Measurements from ENCODE around the gene EED.

Gene EED

GRCh38 chr11:86244522-86245368 is at the start of gene EED:
EED (plus strand) TSS chr11:86244753; CDS start chr11:86245230, 477 bp downstream.
- no peaks in the 10 kb centered on the region for H3K27me3 ChIP-seq (ENCODE audit: insufficient read depth, low read length)

GRCh38 chr11:86194998-86195397 is 49.6 kb upstream of the EED start:
- Histone ChIP-seq H3K4me1 (ENCODE audit: insufficient read depth, low read length) (peaks cover 3% of the 10 kb centered on the region), H3K36me3 (ENCODE audit: insufficient read depth, low read length) (no peaks in the 10 kb centered on the region), H3K4me3 (ENCODE audit: low read length) (no peak overlapping the region), H3K27me3 (ENCODE audit: insufficient read depth, low read length) (peaks cover 9% of the 10 kb centered on the region), H2AFZ (ENCODE audit: low read depth, low read length) (no peak overlapping the region), H3K9me3 (ENCODE audit: low read length) (no peaks in the 10 kb centered on the region)

More at GRCh38 chr11:86244522-86245368, at the start of gene EED:
- Histone ChIP-seq H3K4me3 (ENCODE audit: low read length) (peak within 1 kb of the TSS; percentile 70), H3K36me3 (ENCODE audit: insufficient read depth, low read length) (no peaks in the 10 kb centered on the region), H3K4me1 (ENCODE audit: insufficient read depth, low read length) (peaks cover 19% of the 10 kb centered on the region), H2AFZ (ENCODE audit: low read depth, low read length) (peak within 1 kb of the TSS; percentile 79), H3K9me3 (ENCODE audit: low read length) (no peaks in the 10 kb centered on the region)

GRCh38 chr11:86196085-86196696 is 48.4 kb upstream of the EED start:
- Histone ChIP-seq H2AFZ (ENCODE audit: low read depth, low read length) (no peak overlapping the region), H3K36me3 (ENCODE audit: insufficient read depth, low read length) (no peaks in the 10 kb centered on the region), H3K4me1 (ENCODE audit: insufficient read depth, low read length) (peaks cover 3% of the 10 kb centered on the region), H3K27me3 (ENCODE audit: insufficient read depth, low read length) (peaks cover 14% of the 10 kb centered on the region), H3K4me3 (ENCODE audit: low read length) (no peak overlapping the region), H3K9me3 (ENCODE audit: low read length) (no peaks in the 10 kb centered on the region)

- no peaks in the 10 kb centered on the region for H3K9me3 ChIP-seq (ENCODE audit: low read length)
- H3K27me3 ChIP-seq (ENCODE audit: insufficient read depth, low read length), result peaks cover 15% of the 10 kb centered on the region
- H2AFZ ChIP-seq (ENCODE audit: low read depth, low read length), result no peak overlapping the region
- H3K36me3 ChIP-seq (ENCODE audit: insufficient read depth, low read length), result no peaks in the 10 kb centered on the region
- H3K4me3 ChIP-seq (ENCODE audit: low read length), result no peak overlapping the region
- peaks cover 3% of the 10 kb centered on the region for H3K4me1 ChIP-seq (ENCODE audit: insufficient read depth, low read length)
Observed at GRCh38 chr11:86196913-86197312, 47.6 kb upstream of the EED start.

GRCh38 chr11:86197448-86197847 is 47.1 kb upstream of the EED start:
- peaks cover 1% of the 10 kb centered on the region for H3K4me1 ChIP-seq (ENCODE audit: insufficient read depth, low read length)
- no peak overlapping the region for H2AFZ ChIP-seq (ENCODE audit: low read depth, low read length)
- H3K9me3 ChIP-seq (ENCODE audit: low read length), result no peaks in the 10 kb centered on the region
- peaks cover 15% of the 10 kb centered on the region for H3K27me3 ChIP-seq (ENCODE audit: insufficient read depth, low read length)
- H3K4me3 ChIP-seq (ENCODE audit: low read length), result no peak overlapping the region
- no peaks in the 10 kb centered on the region for H3K36me3 ChIP-seq (ENCODE audit: insufficient read depth, low read length)

- Histone ChIP-seq H3K4me3 (ENCODE audit: low read length) (no peak overlapping the region), H3K9me3 (ENCODE audit: low read length) (no peaks in the 10 kb centered on the region), H3K36me3 (ENCODE audit: insufficient read depth, low read length) (no peaks in the 10 kb centered on the region), H3K27me3 (ENCODE audit: insufficient read depth, low read length) (peaks cover 15% of the 10 kb centered on the region), H3K4me1 (ENCODE audit: insufficient read depth, low read length) (no peaks in the 10 kb centered on the region), H2AFZ (ENCODE audit: low read depth, low read length) (no peak overlapping the region)
Observed at GRCh38 chr11:86198139-86198538, 46.4 kb upstream of the EED start.

- Histone ChIP-seq H3K9me3 (ENCODE audit: low read length) (no peaks in the 10 kb centered on the region), H3K4me1 (ENCODE audit: insufficient read depth, low read length) (no peaks in the 10 kb centered on the region), H3K36me3 (ENCODE audit: insufficient read depth, low read length) (no peaks in the 10 kb centered on the region), H3K27me3 (ENCODE audit: insufficient read depth, low read length) (peaks cover 15% of the 10 kb centered on the region), H3K4me3 (ENCODE audit: low read length) (no peak overlapping the region), H2AFZ (ENCODE audit: low read depth, low read length) (no peak overlapping the region)
Observed at GRCh38 chr11:86199354-86199753, 45.2 kb upstream of the EED start.

GRCh38 chr11:86201371-86201884 is 43.1 kb upstream of the EED start:
- no peaks in the 10 kb centered on the region for H3K36me3 ChIP-seq (ENCODE audit: insufficient read depth, low read length)
- H2AFZ ChIP-seq (ENCODE audit: low read depth, low read length), result no peak overlapping the region
- H3K9me3 ChIP-seq (ENCODE audit: low read length), result no peaks in the 10 kb centered on the region
- H3K4me3 ChIP-seq (ENCODE audit: low read length), result no peak overlapping the region
- peaks cover 13% of the 10 kb centered on the region for H3K27me3 ChIP-seq (ENCODE audit: insufficient read depth, low read length)
- no peaks in the 10 kb centered on the region for H3K4me1 ChIP-seq (ENCODE audit: insufficient read depth, low read length)

GRCh38 chr11:86202013-86202336 is 42.6 kb upstream of the EED start:
- no peaks in the 10 kb centered on the region for H3K4me1 ChIP-seq (ENCODE audit: insufficient read depth, low read length)
- no peaks in the 10 kb centered on the region for H3K9me3 ChIP-seq (ENCODE audit: low read length)
- no peaks in the 10 kb centered on the region for H3K36me3 ChIP-seq (ENCODE audit: insufficient read depth, low read length)
- H3K4me3 ChIP-seq (ENCODE audit: low read length), result no peak overlapping the region
- no peak overlapping the region for H2AFZ ChIP-seq (ENCODE audit: low read depth, low read length)
- H3K27me3 ChIP-seq (ENCODE audit: insufficient read depth, low read length), result peaks cover 8% of the 10 kb centered on the region

GRCh38 chr11:86204356-86204755 is 40.2 kb upstream of the EED start:
- no peaks in the 10 kb centered on the region for H3K36me3 ChIP-seq (ENCODE audit: insufficient read depth, low read length)
- H2AFZ ChIP-seq (ENCODE audit: low read depth, low read length), result no peak overlapping the region
- H3K4me1 ChIP-seq (ENCODE audit: insufficient read depth, low read length), result no peaks in the 10 kb centered on the region
- no peaks in the 10 kb centered on the region for H3K9me3 ChIP-seq (ENCODE audit: low read length)
- H3K27me3 ChIP-seq (ENCODE audit: insufficient read depth, low read length), result peaks cover 8% of the 10 kb centered on the region
- H3K4me3 ChIP-seq (ENCODE audit: low read length), result no peak overlapping the region

GRCh38 chr11:86205421-86206336 is 38.9 kb upstream of the EED start:
- Histone ChIP-seq H3K27me3 (ENCODE audit: insufficient read depth, low read length) (peaks cover 6% of the 10 kb centered on the region), H3K4me3 (ENCODE audit: low read length) (no peak overlapping the region), H3K36me3 (ENCODE audit: insufficient read depth, low read length) (no peaks in the 10 kb centered on the region), H2AFZ (ENCODE audit: low read depth, low read length) (no peak overlapping the region), H3K4me1 (ENCODE audit: insufficient read depth, low read length) (no peaks in the 10 kb centered on the region), H3K9me3 (ENCODE audit: low read length) (no peaks in the 10 kb centered on the region)

- no peaks in the 10 kb centered on the region for H3K9me3 ChIP-seq (ENCODE audit: low read length)
- H3K4me1 ChIP-seq (ENCODE audit: insufficient read depth, low read length), result no peaks in the 10 kb centered on the region
- H3K27me3 ChIP-seq (ENCODE audit: insufficient read depth, low read length), result peaks cover 2% of the 10 kb centered on the region
- no peak overlapping the region for H3K4me3 ChIP-seq (ENCODE audit: low read length)
- no peaks in the 10 kb centered on the region for H3K36me3 ChIP-seq (ENCODE audit: insufficient read depth, low read length)
- no peak overlapping the region for H2AFZ ChIP-seq (ENCODE audit: low read depth, low read length)
Observed at GRCh38 chr11:86206337-86206695, 38.2 kb upstream of the EED start.

GRCh38 chr11:86207413-86207812 is 37.1 kb upstream of the EED start:
- H3K4me1 ChIP-seq (ENCODE audit: insufficient read depth, low read length), result no peaks in the 10 kb centered on the region
- no peak overlapping the region for H2AFZ ChIP-seq (ENCODE audit: low read depth, low read length)
- no peaks in the 10 kb centered on the region for H3K9me3 ChIP-seq (ENCODE audit: low read length)

More at GRCh38 chr11:86207413-86207812, 37.1 kb upstream of the EED start:
- Histone ChIP-seq H3K27me3 (ENCODE audit: insufficient read depth, low read length) (peaks cover 2% of the 10 kb centered on the region), H3K36me3 (ENCODE audit: insufficient read depth, low read length) (no peaks in the 10 kb centered on the region), H3K4me3 (ENCODE audit: low read length) (no peak overlapping the region)

All from neuron (in vitro differentiated cells).